Osteocyte (in vitro differentiated cells): ENCODE measurements around the gene EFCAB6. TPM values are rescaled to one million over a fixed set of nuclear protein-coding genes. Genes with fewer than 3 reads are reported as not detected.

ENCODE experiments used
- DNase-seq: peaks from one replicate; pipeline ENCODE4 v3.0.0; 2021; ENCODE audit warnings: mixed read lengths; ENCODE audit not compliant: unreplicated experiment; ENCODE audit errors: extremely low spot score
- H3K27ac Mint-ChIP-seq: one replicate; pipeline ENCODE4 v1.8.0; 2021; ENCODE audit warnings: mild to moderate bottlenecking, mixed read lengths; ENCODE audit not compliant: unreplicated experiment
- H3K27me3 Mint-ChIP-seq: one replicate; pipeline ENCODE4 v1.8.0; 2021; ENCODE audit warnings: mixed read lengths; ENCODE audit not compliant: unreplicated experiment
- H3K36me3 Mint-ChIP-seq: one replicate; pipeline ENCODE4 v1.8.0; 2021; ENCODE audit warnings: mixed read lengths; ENCODE audit not compliant: unreplicated experiment
- H3K4me1 Mint-ChIP-seq: one replicate; pipeline ENCODE4 v1.8.0; 2021; ENCODE audit warnings: mixed read lengths; ENCODE audit not compliant: unreplicated experiment
- H3K4me3 Mint-ChIP-seq: one replicate; pipeline ENCODE4 v1.8.0; 2021; ENCODE audit warnings: mild to moderate bottlenecking, moderate library complexity, mixed read lengths; ENCODE audit not compliant: unreplicated experiment
- H3K9me3 Mint-ChIP-seq: one replicate; pipeline ENCODE4 v1.8.0; 2021; ENCODE audit warnings: mixed read lengths; ENCODE audit not compliant: unreplicated experiment
- total RNA-seq: library from RNA; stranded (reverse); gene quantifications from 2 replicates; pipeline ENCODE4 v1.2.1, GENCODE V29; 2021
- TF ChIP-seq, protein P1 (sequence below): fragments of 200-600 bp; sonication (generic); IDR thresholded peaks from 2 replicates; pipeline ENCODE4 v1.5.0; 2021; ENCODE audit warnings: antibody characterized with exemption, mild to moderate bottlenecking, moderate library complexity

EFCAB6 gene
- total RNA-seq, 1 donor from 2014 or later = 1.4 TPM

DNA sequence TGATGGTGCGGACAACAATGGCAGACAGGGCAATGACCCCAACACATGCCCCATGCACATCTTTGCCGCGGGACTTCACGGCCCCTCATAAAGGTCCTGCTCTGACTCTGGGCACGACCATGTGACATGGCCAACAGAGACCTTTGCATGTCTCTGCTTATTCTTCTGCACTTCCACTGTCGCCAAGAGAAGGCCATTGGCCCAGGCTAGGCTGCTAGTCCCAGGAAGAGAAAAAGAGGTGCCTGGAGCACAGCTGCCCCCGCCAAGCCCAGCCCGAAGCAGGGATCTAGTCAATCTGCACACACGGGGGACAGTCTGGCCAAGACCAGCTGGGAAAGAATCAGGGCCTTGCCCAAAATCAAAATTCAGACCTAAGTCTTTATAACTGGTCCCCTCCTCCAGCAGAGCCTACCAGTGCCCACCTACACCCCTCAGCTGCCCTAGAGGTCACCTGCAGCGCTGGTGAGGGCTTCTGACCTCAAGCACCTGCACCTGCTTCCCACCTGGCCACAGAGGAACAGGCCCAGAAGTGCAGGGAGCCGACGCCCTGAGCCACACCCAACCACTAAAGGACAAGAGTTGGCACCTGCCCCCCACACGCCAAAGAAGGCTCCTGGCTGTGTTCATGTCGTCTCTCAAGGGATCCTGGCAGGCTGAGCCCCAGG lies 42.1 kb upstream of the EFCAB6 start:
- DNase-seq = no peak
- no peak overlapping the region for H3K27ac Mint-ChIP-seq
- no peak overlapping the region for H3K4me3 Mint-ChIP-seq
- H3K36me3 Mint-ChIP-seq = no peaks in the 10 kb centered on the region
- TF ChIP-seq, protein P1, sequence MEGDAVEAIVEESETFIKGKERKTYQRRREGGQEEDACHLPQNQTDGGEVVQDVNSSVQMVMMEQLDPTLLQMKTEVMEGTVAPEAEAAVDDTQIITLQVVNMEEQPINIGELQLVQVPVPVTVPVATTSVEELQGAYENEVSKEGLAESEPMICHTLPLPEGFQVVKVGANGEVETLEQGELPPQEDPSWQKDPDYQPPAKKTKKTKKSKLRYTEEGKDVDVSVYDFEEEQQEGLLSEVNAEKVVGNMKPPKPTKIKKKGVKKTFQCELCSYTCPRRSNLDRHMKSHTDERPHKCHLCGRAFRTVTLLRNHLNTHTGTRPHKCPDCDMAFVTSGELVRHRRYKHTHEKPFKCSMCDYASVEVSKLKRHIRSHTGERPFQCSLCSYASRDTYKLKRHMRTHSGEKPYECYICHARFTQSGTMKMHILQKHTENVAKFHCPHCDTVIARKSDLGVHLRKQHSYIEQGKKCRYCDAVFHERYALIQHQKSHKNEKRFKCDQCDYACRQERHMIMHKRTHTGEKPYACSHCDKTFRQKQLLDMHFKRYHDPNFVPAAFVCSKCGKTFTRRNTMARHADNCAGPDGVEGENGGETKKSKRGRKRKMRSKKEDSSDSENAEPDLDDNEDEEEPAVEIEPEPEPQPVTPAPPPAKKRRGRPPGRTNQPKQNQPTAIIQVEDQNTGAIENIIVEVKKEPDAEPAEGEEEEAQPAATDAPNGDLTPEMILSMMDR = no peak
- peaks cover 31% of the 10 kb centered on the region for H3K27me3 Mint-ChIP-seq
- H3K9me3 Mint-ChIP-seq = peaks cover 5% of the 10 kb centered on the region
- H3K4me1 Mint-ChIP-seq = no peaks in the 10 kb centered on the region

DNA sequence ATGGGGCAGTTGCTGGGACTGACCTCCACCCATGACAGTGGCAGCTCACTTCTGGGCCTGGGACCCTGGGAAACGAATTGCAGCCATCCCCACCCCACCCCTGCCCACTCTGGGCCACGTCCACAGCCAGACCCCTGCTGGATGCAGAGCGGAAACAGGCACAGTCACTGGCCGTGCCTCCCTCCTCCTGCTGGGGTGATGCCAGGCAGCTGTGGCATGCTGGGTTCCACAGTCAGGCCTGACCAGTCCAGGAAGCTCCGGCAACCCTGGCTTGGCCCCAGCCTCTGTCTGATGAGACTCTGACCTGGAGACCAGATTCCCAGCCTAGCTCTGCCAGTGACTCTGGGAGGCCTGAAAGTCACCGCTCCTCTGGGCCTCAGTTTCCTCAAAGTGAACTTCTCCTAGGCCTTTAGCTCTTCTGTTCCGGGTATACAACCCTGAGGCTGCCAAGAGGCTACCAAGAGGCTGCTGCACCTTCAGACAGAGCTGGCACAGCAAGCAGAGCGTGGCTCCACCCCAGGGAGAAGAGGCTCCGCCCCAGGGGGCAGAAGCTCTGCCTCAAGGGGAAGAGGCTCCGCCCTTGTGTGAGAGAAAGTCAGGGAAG lies 41.3 kb upstream of the EFCAB6 start:
- no peaks in the 10 kb centered on the region for H3K4me1 Mint-ChIP-seq
- no peaks in the 10 kb centered on the region for H3K36me3 Mint-ChIP-seq
- no peak for DNase-seq
- peaks cover 29% of the 10 kb centered on the region for H3K27me3 Mint-ChIP-seq
- TF ChIP-seq, protein P1 = no peak
- no peak overlapping the region for H3K27ac Mint-ChIP-seq
- peaks cover 5% of the 10 kb centered on the region for H3K9me3 Mint-ChIP-seq
- H3K4me3 Mint-ChIP-seq = no peak overlapping the region

DNA sequence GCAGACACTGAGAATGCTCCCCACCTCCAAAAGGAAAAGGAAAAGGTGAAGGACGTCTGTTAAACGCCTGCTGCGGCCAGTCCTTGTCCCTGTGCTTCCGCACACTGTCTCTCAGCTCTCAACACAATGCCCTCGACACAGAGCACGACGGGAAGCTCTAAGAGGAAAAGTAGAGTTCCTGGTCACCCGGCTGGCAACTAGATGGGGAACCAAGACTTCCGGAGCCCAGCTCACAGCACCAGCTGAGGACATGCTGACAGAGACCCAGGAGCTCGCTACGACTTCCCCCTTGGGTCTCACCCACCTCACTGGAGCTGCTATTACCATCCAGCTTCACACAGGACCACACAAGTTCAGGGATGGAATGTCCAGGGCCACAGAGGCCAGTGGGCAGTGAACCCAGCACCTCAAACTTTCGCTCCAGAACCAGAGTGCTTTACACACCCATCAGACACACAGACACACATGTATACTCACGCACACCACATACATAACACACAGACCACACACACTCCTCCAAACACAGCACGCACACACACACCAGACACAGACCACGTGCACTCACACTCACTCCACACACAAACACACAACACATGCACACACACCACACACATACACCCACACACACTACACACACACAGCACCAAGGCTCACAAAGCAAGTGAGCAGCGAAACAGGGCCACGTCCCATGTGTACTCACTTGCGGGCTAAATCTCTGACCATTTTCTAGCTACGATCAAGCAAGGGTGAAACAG lies 40.6 kb upstream of the EFCAB6 start:
- no peak for DNase-seq
- no peak overlapping the region for H3K27ac Mint-ChIP-seq
- H3K27me3 Mint-ChIP-seq = peaks cover 29% of the 10 kb centered on the region
- H3K4me3 Mint-ChIP-seq = no peak overlapping the region
- TF ChIP-seq, protein P1 = no peak
- no peaks in the 10 kb centered on the region for H3K36me3 Mint-ChIP-seq
- no peaks in the 10 kb centered on the region for H3K4me1 Mint-ChIP-seq
- H3K9me3 Mint-ChIP-seq = peaks cover 5% of the 10 kb centered on the region

DNA sequence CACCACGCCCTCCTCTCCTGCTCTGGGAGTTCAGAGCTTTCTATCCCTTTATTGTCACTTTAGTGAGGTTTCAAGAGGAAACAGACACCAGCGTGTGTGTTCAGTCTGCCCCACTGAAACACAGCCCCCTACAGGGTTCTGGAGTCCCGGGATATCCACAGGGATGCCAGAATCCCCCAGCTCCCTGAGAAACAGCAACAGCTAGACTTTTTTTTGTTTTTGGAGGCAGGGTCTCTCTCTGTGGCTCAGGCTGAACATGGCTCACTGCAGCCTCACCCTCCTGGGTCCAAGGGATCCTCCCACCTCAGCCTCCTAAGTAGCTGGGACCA lies 39.8 kb upstream of the EFCAB6 start:
- peaks cover 2% of the 10 kb centered on the region for H3K9me3 Mint-ChIP-seq
- DNase-seq = no peak
- H3K27ac Mint-ChIP-seq = no peak overlapping the region
- H3K4me3 Mint-ChIP-seq = no peak overlapping the region
- H3K4me1 Mint-ChIP-seq = no peaks in the 10 kb centered on the region
- TF ChIP-seq, protein P1 = no peak
- no peaks in the 10 kb centered on the region for H3K36me3 Mint-ChIP-seq
- H3K27me3 Mint-ChIP-seq = peaks cover 25% of the 10 kb centered on the region
